AG04449 (cell line): ENCODE data around the gene RD3L.

Source experiments
- CTCF ChIA-PET: fragments of 350-600 bp; formaldehyde crosslinking; extraction: SDS; loops from one replicate; lab custom pipeline; 2021; ENCODE audit warnings: antibody characterized with exemption; lab: Yijun Ruan, JAX
- POLR2A ChIA-PET: fragments of 400-600, 350-600 bp; formaldehyde crosslinking; extraction: SDS; loops from one replicate; lab custom pipeline; 2020; ENCODE audit warnings: antibody characterized with exemption, inconsistent platforms; lab: Yijun Ruan, JAX
- DNase-seq: peaks from one replicate; pipeline ENCODE4 v3.0.0-alpha.2; 2010; ENCODE audit warnings: low read depth, low spot score
- H3K4me3 ChIP-seq: 2 replicates; pipeline ENCODE4 v1.5.1; 2011; ENCODE audit warnings: low read depth, mild to moderate bottlenecking, control low read depth, low read length
- TF ChIP-seq, protein P1 (sequence below): IDR thresholded peaks from one replicate; pipeline ENCODE4 v1.5.1; 2011; ENCODE audit warnings: mild to moderate bottlenecking, moderate library complexity, low read length, control low read depth, inconsistent platforms; ENCODE audit not compliant: insufficient read depth; ENCODE audit errors: missing control alignments

The RD3L gene

DNA sequence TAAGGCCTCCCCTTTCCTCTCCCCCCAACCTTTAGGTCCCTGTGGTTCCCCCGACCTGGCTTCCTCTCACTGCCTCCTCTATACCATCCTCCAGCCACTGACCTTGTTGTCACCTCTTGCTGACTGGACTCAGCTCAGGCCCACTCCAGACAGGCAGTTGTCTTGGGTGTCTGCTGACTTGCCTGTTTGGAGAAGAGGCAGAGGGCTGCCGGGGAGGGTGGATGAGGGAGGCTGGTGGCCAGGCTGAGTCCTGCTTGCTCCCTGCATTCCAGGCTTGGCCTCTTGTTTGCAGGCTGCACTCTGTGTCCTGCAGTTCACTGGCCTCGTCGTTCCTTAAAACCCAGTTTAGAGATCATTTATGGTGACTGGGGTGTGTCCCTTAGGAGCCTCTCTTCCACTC, 31.0 kb upstream of the RD3L start:
- CTCF ChIA-PET, result interaction anchor here (1.3 kb wide), 1 partner anchor 13 kb away, joined by 3 read pairs; no protein-coding TSS in a partner anchor
- no peak for DNase-seq
- POLR2A ChIA-PET, result no interaction called here
- TF ChIP-seq, protein P1, sequence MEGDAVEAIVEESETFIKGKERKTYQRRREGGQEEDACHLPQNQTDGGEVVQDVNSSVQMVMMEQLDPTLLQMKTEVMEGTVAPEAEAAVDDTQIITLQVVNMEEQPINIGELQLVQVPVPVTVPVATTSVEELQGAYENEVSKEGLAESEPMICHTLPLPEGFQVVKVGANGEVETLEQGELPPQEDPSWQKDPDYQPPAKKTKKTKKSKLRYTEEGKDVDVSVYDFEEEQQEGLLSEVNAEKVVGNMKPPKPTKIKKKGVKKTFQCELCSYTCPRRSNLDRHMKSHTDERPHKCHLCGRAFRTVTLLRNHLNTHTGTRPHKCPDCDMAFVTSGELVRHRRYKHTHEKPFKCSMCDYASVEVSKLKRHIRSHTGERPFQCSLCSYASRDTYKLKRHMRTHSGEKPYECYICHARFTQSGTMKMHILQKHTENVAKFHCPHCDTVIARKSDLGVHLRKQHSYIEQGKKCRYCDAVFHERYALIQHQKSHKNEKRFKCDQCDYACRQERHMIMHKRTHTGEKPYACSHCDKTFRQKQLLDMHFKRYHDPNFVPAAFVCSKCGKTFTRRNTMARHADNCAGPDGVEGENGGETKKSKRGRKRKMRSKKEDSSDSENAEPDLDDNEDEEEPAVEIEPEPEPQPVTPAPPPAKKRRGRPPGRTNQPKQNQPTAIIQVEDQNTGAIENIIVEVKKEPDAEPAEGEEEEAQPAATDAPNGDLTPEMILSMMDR, result no peak
- H3K4me3 ChIP-seq, result no peak overlapping the region

DNA sequence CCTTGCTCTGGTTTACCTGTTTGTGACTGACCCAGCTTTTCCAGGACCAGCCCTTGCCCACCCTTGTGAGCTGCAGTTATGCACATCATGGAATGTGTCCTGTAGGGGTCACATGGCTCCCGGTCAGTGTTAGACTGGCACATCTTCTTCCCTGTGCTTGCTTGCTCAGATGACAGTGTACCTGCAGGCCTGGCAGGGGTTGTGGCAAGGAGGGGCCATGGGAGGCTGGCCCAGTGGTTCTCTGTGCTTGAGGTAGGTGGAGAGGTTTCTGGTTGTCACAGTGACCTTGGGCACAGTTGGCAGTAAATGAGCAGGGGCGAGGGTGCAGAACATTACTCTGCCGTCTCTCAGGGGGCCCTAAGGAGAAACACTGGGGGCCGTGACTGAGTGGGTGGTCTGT, 27.6 kb upstream of the RD3L start:
- POLR2A ChIA-PET, result no interaction called here
- TF ChIP-seq, protein P1, result no peak
- CTCF ChIA-PET, result no interaction called here
- no peak overlapping the region for H3K4me3 ChIP-seq
- no peak for DNase-seq

DNA sequence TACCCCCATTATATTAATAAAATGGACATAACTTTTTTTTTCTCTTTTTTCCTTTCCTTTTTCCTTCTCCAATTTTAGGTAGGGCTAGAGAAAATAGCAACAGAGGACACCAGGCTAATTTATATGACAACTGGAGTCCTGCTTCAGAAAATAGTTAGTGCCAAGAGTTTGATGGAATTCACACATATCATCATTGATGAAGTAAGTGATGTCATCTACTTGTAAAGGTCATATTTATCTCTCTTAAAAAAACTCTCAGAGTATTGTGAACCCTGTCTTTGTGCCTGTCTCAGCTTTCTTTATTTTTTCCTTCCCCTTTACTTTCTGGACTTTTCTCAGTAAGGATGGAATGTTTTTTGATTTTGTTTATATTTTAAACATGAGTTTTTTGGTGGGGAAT, 24.3 kb upstream of the RD3L start:
- DNase-seq, result no peak
- no peak overlapping the region for H3K4me3 ChIP-seq
- ChIA-PET POLR2A (no interaction called here), CTCF (interaction anchor here (1.3 kb wide), 1 partner anchor 15 kb away, joined by 4 read pairs; no protein-coding TSS in a partner anchor)
- TF ChIP-seq, protein P1, result no peak

DNA sequence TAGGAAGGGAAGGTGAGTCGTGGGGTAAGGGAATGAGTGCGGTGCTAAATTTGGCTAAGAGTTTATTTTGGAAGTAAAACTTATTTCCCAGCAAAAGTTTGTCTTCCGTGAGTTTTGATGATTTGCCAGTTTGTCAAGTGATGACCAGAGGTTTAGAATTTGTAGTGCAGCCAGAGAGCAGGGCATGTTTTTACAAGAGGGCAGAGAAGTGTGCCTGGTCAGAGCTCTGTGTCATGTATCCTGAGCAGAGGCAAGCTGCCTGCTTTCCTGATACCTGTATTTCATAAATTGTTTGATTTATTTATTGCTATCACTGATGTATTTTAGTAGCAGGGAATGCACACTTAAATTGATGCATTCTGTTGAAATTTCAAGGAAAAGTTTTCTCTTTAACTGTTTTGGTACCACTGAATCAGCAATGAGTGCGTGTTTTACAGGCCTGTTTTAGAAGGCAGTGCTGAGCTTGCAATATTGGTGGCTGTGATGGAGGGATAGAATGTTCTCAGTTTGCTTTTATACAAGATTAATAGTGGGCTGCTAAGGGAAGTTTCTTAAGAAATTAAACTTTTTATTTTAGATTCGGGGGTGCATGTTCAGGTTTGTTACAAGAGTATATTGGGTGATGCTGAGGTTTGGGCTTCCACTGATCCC, 19.7 kb upstream of the RD3L start:
- no peak overlapping the region for H3K4me3 ChIP-seq
- ChIA-PET CTCF (no interaction called here), POLR2A (no interaction called here)
- TF ChIP-seq, protein P1, result no peak
- DNase-seq, result no peak

DNA sequence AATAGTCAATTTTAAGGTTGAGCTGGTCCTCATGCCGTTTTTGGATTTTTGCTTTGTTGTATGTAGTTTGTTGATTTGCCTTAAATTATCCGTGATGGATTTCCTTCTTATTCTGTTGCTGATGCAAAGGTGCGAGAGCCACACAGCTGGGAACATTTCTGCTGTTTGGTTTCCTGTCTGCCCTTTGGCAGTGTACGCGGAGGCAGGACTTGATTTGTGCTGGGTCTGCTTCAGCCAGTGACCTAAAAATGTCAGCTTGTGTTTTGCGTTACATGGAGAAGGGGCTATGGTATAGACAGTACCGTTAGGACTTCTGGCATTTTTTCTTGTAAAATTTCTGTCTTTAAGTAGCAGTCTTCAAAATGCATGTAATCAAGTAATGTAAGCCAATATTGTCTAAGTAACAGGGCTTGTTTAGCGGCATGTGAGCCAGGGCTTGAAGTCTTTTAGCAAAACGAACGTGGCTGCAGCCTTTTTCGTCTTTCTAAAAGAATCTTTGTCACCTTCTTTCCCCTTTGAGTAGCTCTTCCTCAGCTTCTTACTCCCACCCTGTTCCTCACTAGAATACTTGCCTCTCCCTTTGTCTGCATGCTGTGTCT, 18.2 kb upstream of the RD3L start:
- DNase-seq, result no peak
- ChIA-PET POLR2A (no interaction called here), CTCF (no interaction called here)
- no peak overlapping the region for H3K4me3 ChIP-seq
- TF ChIP-seq, protein P1, result no peak

DNA sequence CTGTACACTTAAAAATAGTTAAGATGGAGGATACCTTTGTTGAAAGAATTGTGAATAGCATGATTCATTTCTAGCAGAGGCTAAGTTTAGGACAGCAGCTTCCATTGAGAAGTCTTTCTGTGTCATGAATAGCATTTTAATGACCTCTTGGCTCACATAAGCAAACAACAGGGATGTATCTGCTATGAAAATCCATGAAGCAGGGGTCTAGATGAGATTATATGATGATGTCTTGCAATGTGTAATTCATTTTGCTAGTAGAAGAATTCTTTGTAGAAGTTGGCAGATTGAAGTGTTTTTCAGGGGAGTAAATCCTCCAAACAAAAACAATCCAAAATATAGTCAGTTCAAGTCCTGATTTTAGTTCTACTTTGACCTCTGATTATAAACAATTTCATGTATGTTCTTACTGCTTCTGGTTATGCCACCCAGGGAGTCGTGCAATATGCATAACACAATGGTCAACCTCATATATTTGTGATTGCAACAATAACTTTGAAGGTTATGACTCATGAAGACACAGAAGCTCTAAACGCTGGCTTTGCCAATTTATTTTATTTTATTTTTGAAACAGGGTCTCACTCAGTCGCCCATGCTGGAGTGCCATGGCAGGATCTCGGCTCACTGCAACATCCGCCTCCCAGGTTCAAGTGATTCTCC, 6.9 kb upstream of the RD3L start:
- no peak overlapping the region for H3K4me3 ChIP-seq
- TF ChIP-seq, protein P1, result no peak
- ChIA-PET CTCF (no interaction called here), POLR2A (no interaction called here)
- no peak for DNase-seq
